SU-DHL-6 (cell line): ENCODE data around the gene UTP4.

Experiments
- EZH2phosphoT487 ChIP-seq: fragments of 200-600 bp; sonication (generic), shearing (Covaris generic); conservative IDR thresholded peaks from 2 replicates; pipeline ENCODE4 v1.6.1; 2018; ENCODE audit warnings: mild to moderate bottlenecking, antibody characterized with exemption, low read length, moderate library complexity, mixed read lengths
- TF ChIP-seq, protein P1 (sequence below): fragments of 200-600 bp; sonication (generic); IDR thresholded peaks from one replicate; pipeline ENCODE4 v1.5.1; 2017; ENCODE audit warnings: antibody characterized with exemption, mild to moderate bottlenecking, low read length, moderate library complexity; ENCODE audit not compliant: insufficient read depth, poor library complexity, severe bottlenecking

DNA sequence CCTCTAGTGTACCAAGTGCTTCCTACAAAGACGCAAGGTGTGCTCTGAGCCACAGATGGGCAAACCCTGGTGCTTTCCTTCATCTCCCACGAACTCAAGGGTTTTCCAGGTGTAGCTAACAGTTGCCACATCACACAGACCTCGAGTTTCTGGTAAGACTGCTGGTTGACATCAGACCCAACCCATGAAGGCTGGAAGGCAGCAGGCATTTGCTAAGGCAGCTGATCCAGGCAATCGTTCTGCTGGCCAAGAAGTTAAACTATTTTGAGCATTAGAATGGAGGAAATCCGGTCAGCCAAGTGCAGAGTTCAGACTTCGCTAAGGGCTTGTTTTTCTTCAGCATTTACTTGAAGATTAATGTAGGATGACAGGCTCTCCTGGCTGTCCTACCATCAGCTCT lies 15.5 kb upstream of the UTP4 start:
- TF ChIP-seq, protein P1, sequence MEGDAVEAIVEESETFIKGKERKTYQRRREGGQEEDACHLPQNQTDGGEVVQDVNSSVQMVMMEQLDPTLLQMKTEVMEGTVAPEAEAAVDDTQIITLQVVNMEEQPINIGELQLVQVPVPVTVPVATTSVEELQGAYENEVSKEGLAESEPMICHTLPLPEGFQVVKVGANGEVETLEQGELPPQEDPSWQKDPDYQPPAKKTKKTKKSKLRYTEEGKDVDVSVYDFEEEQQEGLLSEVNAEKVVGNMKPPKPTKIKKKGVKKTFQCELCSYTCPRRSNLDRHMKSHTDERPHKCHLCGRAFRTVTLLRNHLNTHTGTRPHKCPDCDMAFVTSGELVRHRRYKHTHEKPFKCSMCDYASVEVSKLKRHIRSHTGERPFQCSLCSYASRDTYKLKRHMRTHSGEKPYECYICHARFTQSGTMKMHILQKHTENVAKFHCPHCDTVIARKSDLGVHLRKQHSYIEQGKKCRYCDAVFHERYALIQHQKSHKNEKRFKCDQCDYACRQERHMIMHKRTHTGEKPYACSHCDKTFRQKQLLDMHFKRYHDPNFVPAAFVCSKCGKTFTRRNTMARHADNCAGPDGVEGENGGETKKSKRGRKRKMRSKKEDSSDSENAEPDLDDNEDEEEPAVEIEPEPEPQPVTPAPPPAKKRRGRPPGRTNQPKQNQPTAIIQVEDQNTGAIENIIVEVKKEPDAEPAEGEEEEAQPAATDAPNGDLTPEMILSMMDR = no peak
- no peak for TF ChIP-seq EZH2phosphoT487
